ENCODE results near the gene GABBR2.
"Not testable (repeated sequence)": the region's sequence is repeated elsewhere in the genome, so short reads cannot be mapped to it uniquely, and the experiment has no call there.

Gene GABBR2

GRCh38 chr9:98594546-98595160 lies 114.1 kb downstream of the GABBR2 start:
- DNase-seq (ENCODE audit: low spot score), result no peak

GRCh38 chr9:98593354-98594253 lies 115.1 kb downstream of the GABBR2 start:
- DNase-seq (ENCODE audit: low spot score), result no peak

- DNase-seq (ENCODE audit: low spot score), result no peak
These were observed 117.0 kb downstream of the GABBR2 start for GRCh38 chr9:98591696-98592095.

- no peak for DNase-seq (ENCODE audit: low spot score)
These were observed 118.6 kb downstream of the GABBR2 start for GRCh38 chr9:98590101-98590500.

GRCh38 chr9:98589102-98589501 lies 119.6 kb downstream of the GABBR2 start:
- DNase-seq (ENCODE audit: low spot score), result no peak

GRCh38 chr9:98584853-98585438 lies 123.8 kb downstream of the GABBR2 start:
- not testable (repeated sequence) for DNase-seq (ENCODE audit: low spot score)

- no peak for DNase-seq (ENCODE audit: low spot score)
These were observed 124.7 kb downstream of the GABBR2 start for GRCh38 chr9:98584059-98584458.

GRCh38 chr9:98583417-98583816 lies 125.3 kb downstream of the GABBR2 start:
- no peak for DNase-seq (ENCODE audit: low spot score)

GRCh38 chr9:98580956-98581355 lies 127.8 kb downstream of the GABBR2 start:
- no peak for DNase-seq (ENCODE audit: low spot score)

- DNase-seq (ENCODE audit: low spot score), result no peak
These were observed 129.0 kb downstream of the GABBR2 start for GRCh38 chr9:98579700-98580099.

GRCh38 chr9:98577446-98577845 lies 131.3 kb downstream of the GABBR2 start:
- no peak for DNase-seq (ENCODE audit: low spot score)

- no peak for DNase-seq (ENCODE audit: low spot score)
These were observed 131.9 kb downstream of the GABBR2 start for GRCh38 chr9:98576859-98577258.

- no peak for DNase-seq (ENCODE audit: low spot score)
These were observed 132.4 kb downstream of the GABBR2 start for GRCh38 chr9:98576354-98576753.

GRCh38 chr9:98575379-98576346 lies 133.1 kb downstream of the GABBR2 start:
- no peak for DNase-seq (ENCODE audit: low spot score)

GRCh38 chr9:98573749-98574278 lies 134.9 kb downstream of the GABBR2 start:
- DNase-seq (ENCODE audit: low spot score), result no peak

- DNase-seq (ENCODE audit: low spot score), result no peak
These were observed 135.9 kb downstream of the GABBR2 start for GRCh38 chr9:98572796-98573195.

- no peak for DNase-seq (ENCODE audit: low spot score)
These were observed 136.6 kb downstream of the GABBR2 start for GRCh38 chr9:98572054-98572627.

GRCh38 chr9:98571643-98572042 lies 137.1 kb downstream of the GABBR2 start:
- no peak for DNase-seq (ENCODE audit: low spot score)

- no peak for DNase-seq (ENCODE audit: low spot score)
These were observed 137.9 kb downstream of the GABBR2 start for GRCh38 chr9:98570663-98571440.

- DNase-seq (ENCODE audit: low spot score), result no peak
These were observed 138.7 kb downstream of the GABBR2 start for GRCh38 chr9:98570055-98570454.

Measured in Ammon's horn (tissue), 1 donor.